T-helper 1 cell (primary cell): ENCODE results near the gene COLEC11.

ENCODE experiments used
- DNase-seq, 5 donors: peaks; one replicate each; pipeline ENCODE4 v3.0.0-alpha.2; 2012 to 2020

The COLEC11 gene

DNA sequence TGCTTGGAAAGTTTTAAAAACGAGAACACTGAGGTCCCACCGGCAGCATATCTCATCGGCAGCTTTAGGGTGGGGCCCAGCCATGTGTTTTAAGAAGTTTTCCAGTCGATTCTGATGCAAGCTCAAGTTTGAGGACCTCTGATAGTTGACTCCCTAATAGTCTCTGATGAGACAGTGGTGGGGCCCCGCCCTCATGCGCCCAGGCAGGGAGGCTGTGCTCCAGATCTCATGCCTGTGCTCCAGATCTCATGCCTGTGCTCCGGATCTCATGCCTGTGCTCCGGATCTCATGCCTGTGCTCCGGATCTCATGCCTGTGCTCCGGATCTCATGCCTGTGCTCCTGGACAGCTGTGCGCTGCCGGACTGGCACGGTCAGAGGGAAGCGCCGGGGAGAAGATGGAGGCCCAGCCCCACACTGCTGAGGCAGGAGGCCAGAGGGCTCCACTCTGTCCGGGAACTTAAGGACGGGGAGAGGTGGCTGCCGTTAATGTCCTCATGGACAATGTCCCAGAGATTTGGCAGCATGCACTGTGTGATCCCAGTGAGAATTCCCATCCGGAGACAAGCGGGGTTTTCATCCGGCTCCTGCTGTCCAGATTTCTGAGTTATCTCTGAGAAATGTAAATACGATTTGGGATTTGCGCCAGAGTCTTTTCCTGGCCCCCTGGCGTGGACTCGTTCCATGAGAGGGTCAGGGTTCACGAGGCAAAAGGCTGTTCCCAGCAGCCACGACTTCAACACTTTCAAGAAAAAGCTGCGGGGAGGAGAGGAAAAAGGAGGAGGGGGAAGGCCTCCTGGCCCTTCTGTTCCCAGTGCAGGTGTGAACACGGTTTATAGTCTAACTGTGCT, 9.4 kb upstream of the COLEC11 start:
- no peak for DNase-seq

DNA sequence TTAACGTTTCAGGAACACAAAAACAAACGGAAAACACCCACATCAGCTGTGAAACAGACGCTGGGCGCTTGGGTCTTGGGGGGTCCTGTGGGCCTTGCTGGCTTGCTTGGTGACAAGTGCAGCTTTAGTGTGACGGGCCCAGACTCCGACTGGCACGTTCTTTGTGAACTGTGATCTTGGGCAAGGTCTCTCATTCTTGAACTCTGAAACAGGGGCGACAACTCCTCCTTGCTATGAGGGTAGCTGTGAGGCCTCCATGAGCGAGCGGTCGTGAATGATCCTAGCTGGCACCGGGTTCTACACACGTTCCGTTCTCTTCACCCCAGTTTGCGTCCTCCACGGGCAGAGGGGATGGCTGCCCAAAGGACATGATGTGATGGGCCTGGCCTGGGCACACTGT, 8.7 kb upstream of the COLEC11 start:
- no peak for DNase-seq

DNA sequence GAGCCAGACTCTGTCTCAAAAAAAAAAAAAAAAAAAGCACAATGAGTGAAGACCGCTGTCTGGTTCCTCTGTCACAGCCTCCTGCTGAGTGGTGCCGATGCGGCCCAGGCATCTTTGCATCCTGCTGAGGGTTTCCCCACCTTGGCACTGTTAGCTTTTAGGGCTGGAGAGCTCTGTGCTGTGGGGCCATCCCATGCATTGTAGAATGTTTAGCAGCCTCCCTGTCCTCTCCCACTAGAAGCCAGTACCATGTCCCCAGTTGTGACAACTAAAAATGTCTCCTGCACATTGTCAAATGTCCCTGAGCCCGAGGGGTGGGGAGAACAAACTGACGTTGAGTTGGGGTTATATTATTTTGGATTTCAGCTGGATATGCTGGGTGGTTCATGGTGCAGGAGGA, 7.9 kb upstream of the COLEC11 start:
- DNase-seq = no peak

DNA sequence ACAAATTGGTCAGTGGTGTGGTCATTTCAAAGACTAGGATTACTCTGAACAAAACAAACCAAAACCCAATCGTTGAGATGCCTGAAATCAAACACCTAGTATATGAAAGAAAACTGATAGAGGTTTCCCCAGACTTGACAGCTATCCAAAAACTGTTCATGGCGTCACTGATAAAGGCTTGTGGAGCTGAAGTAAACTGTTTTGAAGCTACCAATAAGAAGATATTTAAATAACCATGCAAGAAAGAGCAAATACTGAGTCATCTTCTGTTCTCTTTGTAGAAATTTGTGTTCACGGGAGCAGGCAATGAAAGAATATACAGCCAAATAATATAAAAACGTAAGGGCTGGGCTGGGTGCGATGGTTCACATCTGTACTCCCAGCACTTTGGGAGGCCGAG, 7.5 kb upstream of the COLEC11 start:
- no peak for DNase-seq

DNA sequence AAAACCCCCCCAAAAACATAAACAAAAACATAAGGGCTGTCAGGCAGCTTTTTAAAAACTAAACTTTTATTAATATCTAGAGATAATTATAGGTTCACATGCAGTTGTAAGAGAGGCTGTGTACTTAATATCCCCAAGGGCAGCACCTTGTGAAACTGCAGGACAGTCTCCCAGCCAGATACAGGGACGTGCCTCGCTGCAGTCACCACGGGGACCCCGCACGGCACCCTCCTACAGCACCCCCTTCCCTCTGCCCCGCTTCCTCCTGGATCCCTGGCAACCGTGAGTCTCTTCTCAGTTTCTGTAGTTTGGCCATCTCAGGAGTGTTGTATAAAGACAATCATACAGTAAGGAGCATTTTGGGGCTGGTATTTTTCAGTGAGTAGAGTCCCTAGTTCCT, 6.8 kb upstream of the COLEC11 start:
- DNase-seq = no peak

DNA sequence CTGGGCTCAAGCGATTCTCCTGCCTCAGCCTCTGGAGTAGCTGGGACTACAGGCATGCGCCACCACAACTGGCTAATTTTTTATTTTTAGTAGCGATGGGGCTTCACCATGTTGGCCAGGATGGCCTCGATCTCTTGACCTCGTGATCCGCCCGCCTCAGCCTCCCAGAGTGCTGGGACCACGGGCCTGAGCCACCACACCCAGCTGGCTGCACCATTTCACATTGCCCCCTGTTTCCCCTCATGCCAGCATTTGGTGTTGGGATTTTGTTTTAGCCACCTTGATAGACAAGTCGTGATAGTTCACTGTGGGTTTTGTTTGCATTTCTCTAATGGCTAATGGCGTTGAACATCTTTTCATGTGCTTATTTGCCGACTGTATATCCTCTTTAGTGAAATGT, 5.8 kb upstream of the COLEC11 start:
- no peak for DNase-seq

DNA sequence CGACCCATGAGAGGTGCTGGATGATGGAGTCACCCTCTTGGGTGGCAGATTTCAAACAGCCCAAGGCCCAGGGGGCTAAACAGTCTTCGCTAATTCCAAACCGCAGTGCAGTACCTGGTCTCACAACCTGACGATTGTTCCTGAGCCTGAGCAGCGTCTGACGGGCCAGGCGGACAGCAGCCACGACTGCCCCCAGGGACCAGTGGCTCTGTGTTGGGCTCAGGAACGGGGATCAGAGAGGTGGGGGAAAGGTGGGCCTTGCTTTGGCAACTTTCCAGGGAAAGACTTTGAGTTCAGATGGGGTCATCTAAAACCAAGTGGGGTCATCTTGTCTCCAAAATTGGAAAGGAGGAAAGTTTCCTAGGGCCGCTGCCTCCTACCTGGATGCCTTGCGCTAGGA, 492 bp downstream of the COLEC11 start:
- no peak for DNase-seq

DNA sequence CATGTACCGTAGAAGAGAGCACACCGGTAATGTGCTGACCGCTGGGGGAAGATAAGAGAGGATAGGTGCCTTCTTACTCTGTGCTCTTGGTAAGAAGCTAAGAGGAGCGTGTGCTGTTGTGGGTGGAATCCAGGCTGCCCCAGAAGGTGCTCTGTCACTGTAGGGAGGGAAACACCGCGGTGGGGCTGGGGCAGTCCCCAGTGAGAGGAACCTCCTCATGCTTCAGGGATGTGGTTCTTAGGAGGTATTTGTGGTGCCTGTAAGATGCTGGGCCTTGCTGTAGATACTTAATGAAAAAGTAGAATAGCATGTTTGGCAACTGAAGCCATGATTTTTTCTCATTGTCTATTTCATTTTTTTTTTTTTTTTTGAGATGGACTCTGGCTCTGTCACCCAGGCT, 1.1 kb downstream of the COLEC11 start:
- no peak for DNase-seq

DNA sequence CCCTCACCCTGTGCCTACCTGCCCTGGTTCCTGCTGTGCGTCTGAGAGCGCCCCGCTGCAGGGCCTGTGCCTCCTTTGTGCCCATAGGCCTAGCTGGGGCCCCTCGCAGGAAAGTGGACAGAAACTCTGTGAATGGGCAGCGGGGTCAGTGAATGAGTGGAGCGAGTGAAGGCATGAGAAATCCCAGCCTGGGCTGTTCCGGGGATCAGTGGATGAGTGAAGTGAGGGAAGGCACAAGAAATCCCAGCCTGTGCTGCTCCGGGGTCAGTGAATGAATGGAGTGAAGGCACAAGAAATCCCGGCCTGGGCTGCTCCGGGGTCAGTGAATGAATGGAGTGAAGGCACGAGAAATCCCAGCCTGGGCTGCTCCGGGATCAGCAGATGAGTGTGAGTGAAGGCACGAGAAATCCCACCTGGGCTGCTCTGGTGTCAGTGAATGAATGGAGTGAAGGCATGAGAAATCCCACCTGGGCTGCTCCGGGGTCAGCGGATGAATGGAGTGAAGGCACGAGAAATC, 2.0 kb downstream of the COLEC11 start:
- no peak for DNase-seq

DNA sequence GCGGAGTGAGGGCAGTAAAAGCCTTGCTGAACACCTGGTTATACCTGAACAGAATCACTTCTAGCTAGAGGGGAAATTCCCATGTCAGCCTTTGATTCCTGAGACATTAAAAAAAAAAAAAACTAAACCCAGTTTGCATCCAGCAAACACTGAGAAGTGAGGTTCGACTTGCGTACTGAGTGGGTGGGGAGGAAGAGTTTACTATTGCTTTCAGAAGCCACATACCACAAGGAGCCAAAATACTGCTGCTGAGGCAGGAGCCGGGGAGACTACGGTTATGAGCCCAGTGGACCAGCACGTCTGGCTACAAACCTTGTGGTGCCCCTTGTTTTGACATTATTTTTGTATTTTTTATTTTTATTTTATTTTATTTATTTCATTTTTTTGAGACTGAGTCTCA, 2.7 kb downstream of the COLEC11 start:
- no peak for DNase-seq

DNA sequence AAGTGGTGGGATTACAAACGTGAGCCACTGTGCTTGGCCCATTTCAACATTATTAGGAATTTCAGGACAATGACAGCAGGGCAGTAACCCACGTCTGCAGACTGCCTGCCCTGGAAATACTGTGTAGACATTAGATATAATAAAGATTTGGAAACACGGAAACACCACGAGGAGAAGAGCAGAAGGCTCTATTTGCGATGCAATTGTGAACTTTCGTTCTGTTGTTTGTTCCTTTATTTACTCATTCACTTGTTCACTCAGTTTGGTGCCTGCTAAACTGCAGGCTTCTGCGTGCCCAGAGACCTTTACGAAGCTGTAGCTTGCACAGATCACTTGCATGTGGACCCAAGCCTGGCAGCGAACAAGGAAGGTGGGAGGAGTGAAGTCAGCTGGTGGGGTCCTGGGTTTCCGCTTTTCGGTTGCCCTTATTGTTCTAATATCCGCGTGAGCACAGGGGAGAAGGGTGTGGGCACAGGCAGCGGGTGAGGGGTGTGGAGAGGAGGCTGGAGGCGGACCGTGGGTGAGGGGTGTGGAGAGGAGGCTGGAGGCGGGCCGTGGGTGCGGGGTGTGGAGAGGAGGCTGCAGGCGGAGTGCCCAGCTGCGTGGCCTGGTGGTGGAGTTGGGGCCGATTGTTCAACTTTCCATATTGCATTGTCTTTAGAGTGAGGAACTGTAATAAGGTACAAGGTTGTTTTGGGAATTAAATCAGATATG, 3.4 kb downstream of the COLEC11 start:
- DNase-seq = no peak

DNA sequence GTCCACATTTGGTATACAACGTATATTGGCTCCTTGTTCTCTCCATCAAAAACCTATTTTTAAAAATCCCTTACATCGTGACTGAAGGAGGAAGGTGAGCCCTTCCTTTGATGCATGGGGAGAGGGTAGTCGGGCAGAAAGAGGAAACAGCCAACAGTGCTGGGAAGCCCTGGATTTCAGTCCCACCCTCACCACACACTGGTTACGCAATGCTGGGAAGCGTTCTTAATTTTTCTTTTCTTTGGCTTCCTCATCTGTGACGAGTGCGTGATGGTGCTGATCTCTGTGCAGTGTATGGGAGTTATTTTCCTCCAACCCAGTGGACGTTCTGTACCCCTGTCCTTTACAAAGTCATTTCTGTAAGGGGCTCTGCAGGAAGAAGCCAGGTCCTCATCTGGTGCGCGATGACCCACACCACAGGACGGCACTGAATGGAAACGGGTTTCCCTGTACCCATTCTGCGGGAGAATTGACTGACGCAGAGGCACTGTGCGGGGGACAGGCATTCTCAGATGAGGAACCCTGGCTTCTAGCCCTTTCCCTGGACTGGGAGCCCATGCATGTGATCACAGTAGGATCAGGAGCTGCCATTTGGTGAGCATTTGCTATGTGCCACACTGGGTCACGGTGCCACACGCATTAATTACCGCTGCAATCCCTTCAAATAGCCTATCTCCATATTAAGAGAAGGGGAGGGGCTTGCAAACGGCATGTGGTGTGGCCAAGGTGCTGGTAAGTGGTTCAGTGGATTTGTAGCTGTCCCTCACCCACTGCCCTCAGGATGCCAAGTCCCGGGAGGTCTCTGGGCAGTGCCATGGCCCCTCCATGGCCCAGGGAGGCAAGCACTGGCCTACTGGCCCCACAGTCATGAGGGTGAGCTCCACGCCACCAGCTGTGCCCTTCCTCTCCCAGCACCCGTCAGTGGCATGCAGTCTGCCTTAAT, 4.3 kb downstream of the COLEC11 start:
- no peak for DNase-seq

DNA sequence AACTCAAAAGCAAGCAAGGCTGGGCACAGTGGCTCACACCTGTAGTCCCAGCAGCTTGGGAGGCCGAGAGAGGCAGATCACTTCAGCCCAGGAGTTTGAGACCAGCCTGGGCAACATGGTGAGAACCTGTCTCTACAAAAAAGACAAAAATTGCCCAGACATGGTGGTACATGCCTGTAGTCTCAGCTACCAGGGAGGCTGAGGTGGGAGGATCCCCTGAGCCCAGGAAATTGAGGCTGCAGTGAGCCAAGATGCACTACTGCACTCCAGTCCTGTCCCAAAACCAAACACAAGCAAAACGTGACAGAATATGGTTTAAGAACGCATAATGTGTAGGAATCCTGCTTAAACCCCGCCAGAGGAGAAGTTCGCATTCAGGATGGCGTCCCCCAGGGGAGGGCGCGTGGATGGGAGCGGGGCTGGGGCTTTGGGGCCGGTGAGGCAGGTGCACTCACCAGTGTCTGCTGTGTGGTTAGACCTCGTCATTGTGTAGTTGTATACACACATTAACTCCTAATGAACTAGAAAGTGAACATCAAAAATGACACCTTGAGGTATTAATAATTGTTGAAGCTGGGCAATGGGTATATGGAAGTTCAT, 5.4 kb downstream of the COLEC11 start:
- no peak for DNase-seq

DNA sequence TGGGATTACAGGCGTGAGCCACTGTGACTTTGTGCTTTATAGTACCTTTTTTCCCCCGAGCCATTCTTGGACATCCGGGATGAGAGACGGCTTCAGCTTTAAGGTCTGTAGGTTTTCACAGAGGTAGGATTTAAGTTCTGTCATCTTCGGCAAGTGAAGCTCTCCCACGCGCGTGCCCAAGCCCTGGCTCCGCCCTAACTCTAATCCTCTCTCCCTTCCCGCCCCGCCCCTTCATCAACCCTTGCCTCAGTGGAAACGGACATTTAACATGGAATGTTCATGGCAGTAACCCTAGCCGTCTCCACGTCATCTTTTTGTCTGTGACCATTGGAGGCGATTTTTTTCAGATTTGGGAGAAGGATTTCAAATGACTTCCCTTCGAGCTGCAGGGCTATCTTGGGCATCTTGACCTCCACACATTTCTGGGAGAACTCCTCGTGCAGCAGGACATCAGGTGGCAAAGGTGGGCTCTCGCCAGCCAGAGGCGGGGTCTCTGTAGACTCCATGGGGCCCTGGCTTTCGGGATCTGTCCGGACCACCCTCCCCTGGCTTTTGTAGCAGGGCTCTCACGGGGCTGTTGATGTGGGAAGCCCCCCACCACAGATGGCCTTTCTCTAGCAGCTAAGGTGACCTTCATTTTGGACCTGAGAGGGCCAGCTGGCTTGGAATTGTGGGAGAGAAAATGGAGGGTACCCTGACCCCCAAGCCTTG, 6.8 kb downstream of the COLEC11 start:
- no peak for DNase-seq

DNA sequence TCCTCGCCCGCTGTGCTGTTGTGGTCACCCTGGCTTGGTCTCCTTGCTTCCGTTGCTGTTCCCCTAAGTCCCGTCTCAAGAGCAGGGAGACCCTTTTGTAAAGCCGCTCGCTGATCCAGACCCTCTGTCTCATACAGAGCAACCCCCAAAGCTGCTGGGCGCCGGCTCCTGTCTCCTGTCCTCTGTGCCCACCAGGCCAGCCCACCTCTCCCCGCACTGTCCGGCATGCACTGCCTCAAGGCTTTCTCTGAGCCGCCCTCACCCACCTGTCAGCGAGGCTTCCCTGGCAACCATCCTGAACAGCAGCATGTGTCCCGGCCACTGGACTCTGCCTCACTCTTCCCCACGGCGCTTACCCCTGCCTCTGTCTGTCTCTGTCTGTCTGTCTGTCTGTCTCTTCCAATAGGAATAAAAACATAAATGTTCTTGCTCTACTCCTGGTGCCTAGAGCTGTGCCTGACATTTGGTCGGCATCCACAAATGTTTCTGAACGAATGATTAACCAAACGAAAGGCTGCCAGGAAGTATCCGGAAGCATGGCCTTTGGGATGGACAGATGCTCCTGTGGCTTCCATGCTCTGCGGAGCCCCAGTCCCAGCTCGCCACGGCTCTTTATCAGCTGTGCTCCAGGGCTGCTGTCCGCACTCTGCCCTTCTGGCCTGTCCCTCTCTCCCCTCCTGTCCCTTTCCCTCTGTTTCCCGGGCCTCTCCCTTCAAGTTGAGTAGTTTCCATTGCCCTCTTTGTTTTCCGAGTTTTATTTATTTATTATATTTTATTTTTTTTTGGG, 7.8 kb downstream of the COLEC11 start:
- DNase-seq = no peak

DNA sequence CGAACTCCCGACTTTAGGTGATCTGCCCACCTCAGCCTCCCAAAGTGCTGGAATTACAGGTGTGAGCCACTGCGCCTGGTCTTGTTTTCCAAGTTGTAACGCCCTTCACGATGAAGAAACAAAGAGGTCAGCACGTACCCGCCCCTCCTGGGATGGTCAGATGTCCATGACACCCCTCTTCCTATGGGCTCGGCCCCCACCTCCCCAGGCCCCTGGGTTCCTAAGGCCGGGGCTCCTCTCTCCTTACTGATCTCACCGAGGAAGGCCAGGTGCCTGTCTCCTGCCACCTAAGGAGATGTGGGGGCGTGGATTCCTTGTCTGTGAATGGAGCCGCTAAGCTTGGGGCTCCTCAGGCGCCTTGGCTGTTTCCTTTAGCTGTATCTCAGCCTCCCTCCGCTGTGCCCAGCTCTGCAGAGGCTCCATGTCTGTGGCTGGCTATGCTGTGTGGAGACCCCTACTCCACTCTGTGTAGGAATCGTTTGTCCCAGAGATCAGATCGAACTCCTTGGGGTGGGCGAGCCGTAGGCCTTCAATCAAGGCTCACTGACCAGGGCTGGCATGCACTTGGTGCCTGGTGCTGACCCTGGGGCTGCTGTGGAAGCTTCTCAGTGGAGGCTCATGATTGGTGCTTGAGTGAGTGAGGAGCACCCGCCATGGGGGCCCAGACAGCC, 8.8 kb downstream of the COLEC11 start:
- DNase-seq = no peak

DNA sequence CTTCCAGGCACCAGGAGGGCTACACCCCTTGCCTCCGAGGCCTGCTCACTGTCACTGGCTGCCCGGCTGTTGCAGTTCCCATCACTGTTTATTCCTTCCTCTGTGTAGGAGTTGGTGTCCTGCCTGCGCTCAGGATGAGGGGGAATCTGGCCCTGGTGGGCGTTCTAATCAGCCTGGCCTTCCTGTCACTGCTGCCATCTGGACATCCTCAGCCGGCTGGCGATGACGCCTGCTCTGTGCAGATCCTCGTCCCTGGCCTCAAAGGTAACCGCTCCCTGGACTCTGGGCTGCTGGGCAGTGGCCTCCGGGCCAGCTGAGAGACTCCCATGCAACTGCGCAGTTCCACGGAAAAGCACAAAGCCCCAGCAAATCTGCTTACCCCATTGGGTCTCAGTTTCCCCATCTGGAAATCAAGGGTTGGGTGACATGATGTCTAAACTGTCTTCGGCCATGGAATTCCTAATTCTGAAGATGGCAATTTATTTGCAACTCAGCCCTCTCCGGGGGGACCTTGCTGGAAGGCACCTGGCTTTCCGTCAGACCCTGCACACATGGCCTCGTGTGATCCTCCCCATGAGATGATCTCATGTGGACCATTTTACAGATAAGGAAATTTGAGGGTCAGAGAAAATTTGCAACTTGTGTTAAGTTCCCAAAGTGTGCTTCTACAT, 9.4 kb downstream of the COLEC11 start:
- DNase-seq = no peak

DNA sequence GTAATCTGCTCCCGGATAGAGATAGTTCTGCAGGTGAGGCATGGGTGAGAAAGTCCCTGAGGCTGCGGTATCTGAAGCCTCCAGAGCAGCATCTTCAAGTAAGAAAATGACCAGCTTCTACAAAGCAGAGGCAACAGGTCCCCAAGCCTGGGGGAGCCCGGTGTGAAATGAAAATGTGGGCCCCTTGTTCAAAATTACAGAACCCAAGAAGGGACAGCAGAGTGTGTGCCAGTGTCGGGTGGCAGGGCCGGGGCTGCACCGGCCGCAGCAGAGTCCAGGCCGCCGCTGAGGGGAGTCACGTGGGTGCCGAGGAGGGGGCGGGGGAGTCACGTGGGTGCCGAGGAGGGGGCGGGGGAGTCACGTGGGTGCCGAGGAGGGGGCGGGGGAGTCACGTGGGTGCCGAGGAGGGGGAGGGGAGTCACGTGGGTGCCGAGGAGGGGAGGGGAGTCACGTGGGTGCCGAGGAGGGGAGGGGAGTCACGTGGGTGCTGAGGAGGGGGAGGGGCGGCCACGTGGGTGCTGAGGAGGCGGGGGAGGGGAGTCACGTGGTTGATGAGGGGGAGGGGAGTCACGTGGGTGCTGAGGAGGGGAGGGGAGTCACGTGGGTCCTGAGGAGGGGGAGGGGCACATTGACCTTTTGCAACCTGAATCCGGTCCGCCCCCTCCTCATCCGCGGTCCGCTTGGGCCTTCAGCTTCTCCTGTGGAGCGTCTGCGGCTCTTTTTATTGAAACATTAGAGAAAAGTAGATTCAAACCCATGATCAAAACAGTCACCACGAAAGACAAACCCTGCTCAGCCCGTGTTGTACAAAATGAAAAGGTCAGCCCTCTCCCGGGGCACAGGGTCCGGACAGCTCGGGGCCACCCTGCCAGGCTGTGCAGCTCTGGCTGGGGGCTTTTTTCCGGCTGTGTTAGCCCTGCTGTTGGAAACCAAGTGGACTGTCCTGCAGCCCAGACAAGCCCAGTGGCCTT, 10.4 kb downstream of the COLEC11 start:
- DNase-seq = peak in 1 of 5 donors; percentile 42

DNA sequence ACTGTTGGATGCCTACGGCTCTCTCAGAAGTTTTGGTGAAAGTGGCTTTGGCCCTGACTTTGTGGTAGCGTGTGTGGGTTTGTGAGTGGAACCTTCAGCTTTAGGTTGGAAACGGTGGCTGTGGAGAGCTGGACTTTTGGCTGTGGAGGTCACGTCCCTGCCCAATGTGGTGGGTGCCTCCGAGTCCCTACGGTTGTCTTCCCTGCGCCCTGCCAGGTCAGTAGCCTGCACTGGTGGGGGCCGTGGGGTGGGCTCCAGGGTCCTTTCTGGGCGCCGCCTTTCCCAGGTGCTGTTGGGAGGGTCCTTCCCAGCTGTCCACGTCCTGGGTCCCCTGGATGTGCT, 11.1 kb downstream of the COLEC11 start:
- no peak for DNase-seq
